Peyer's patch (tissue), 4 donors: Measurements from ENCODE around the gene ZC3H15.

Source experiments
- POLR2A ChIP-seq, 2 donors: fragments of 450-650 bp; IDR thresholded peaks; one replicate each; pipeline ENCODE4 v1.5.1; 2017; ENCODE audit warnings: antibody characterized with exemption in 2 of 2, mild to moderate bottlenecking in 2 of 2, moderate library complexity in 2 of 2
- TF ChIP-seq, protein P1 (sequence below), 6 experiments: fragments of 450-650 bp in 4 of 6; fragments of 200-600 bp in 2 of 6; sonication (generic) in 1 of 6; IDR thresholded peaks; one replicate each; pipeline ENCODE4 v1.5.1; 2017 to 2019; ENCODE audit warnings: antibody characterized with exemption in 6 of 6, mild to moderate bottlenecking in 3 of 6, moderate library complexity in 1 of 6

DNA sequence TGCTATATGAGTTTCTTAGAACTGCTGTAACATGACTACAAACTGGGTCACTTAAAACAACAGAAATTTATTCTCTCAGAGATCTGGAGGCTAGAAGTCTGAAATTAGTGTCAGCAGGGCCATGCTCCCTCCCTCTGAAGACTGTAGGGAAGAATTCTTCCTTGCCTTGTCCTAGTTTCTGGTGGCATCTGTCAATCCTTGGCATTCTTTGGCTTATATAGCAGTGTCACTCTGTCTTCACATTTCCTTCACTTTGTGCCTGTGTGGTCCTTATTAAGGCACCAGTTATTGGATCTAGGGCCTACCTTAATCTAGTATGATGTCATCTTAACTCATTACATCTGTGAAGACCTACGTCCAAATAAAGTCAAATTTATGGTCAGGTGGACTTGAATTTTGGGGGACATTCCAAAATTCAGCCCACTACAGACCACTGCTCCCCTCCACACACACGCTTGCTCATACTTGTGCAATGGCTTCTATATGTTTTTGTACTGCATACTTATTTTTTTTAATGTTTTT, 7.6 kb downstream of the ZC3H15 start:
- TF ChIP-seq, protein P1, sequence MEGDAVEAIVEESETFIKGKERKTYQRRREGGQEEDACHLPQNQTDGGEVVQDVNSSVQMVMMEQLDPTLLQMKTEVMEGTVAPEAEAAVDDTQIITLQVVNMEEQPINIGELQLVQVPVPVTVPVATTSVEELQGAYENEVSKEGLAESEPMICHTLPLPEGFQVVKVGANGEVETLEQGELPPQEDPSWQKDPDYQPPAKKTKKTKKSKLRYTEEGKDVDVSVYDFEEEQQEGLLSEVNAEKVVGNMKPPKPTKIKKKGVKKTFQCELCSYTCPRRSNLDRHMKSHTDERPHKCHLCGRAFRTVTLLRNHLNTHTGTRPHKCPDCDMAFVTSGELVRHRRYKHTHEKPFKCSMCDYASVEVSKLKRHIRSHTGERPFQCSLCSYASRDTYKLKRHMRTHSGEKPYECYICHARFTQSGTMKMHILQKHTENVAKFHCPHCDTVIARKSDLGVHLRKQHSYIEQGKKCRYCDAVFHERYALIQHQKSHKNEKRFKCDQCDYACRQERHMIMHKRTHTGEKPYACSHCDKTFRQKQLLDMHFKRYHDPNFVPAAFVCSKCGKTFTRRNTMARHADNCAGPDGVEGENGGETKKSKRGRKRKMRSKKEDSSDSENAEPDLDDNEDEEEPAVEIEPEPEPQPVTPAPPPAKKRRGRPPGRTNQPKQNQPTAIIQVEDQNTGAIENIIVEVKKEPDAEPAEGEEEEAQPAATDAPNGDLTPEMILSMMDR (IDR thresholded peaks at IDR 0.05), result no peak
- TF ChIP-seq POLR2A (IDR thresholded peaks at IDR 0.05), result no peak
